Parathyroid adenoma (tissue), 2 donors: ENCODE measurements around the gene UBE2E1.

Source experiments
- H2AFZ ChIP-seq: fragments of 300-600 bp; sonication (generic); one replicate; pipeline ENCODE4 v1.7.0; 2017; ENCODE audit warnings: antibody characterized with exemption, mild to moderate bottlenecking
- H3K27ac ChIP-seq: fragments of 300-600 bp; sonication (generic); one replicate; pipeline ENCODE4 v1.7.0; 2017
- H3K27me3 ChIP-seq: fragments of 300-600 bp; sonication (generic); one replicate; pipeline ENCODE4 v1.7.0; 2017; ENCODE audit warnings: low read length; ENCODE audit not compliant: control insufficient read depth, insufficient read depth
- H3K36me3 ChIP-seq: fragments of 300-600 bp; sonication (generic); one replicate; pipeline ENCODE4 v1.7.0; 2017; ENCODE audit warnings: low read length; ENCODE audit not compliant: control insufficient read depth, insufficient read depth
- H3K4me1 ChIP-seq: fragments of 300-600 bp; sonication (generic); one replicate; pipeline ENCODE4 v1.7.0; 2017; ENCODE audit warnings: control low read depth
- H3K4me2 ChIP-seq: fragments of 300-600 bp; sonication (generic); one replicate; pipeline ENCODE4 v1.7.0; 2017; ENCODE audit warnings: low read length
- H3K4me3 ChIP-seq: fragments of 300-600 bp; sonication (generic); one replicate; pipeline ENCODE4 v1.7.0; 2017; ENCODE audit warnings: low read depth, low read length
- H3K79me2 ChIP-seq: fragments of 300-600 bp; sonication (generic); one replicate; pipeline ENCODE4 v1.7.0; 2017; ENCODE audit warnings: control low read depth
- H3K9ac ChIP-seq: fragments of 300-600 bp; sonication (generic); one replicate; pipeline ENCODE4 v1.7.0; 2017; ENCODE audit warnings: mild to moderate bottlenecking
- H3K9me3 ChIP-seq: fragments of 300-600 bp; sonication (generic); one replicate; pipeline ENCODE4 v1.7.0; 2017; ENCODE audit warnings: low read length; ENCODE audit not compliant: control insufficient read depth
- TF ChIP-seq, protein P1 (sequence below): fragments of 300-600 bp; sonication (generic); IDR thresholded peaks from one replicate; pipeline ENCODE4 v1.7.0; 2017; ENCODE audit warnings: antibody characterized with exemption, mild to moderate bottlenecking
- donor health status: primary hyperparathyroidism.

UBE2E1 gene

GRCh38 chr3:23894254-23895061 lies 88.7 kb downstream of the UBE2E1 start:
- Histone ChIP-seq H2AFZ (no peak overlapping the region), H3K4me1 (peaks cover under 1% of the 10 kb centered on the region)

DNA sequence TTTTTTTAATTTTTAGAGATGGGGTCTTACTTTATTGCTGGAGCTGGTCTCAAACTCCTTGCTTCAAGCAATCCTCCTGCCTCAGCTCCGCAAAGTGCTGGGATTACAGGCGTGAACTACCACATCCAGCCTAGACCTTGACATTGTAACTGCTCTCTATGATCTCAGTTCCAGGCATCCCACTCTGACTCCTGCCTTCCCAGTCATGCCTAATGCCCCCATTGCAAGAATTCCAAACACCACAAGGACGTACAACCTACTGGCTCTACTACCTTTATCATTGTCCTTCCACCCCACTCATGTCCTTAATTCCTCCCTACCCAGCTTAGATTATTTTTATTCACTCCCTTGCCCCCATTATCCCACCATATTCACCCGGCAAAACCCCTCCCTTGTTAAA lies 89.4 kb downstream of the UBE2E1 start:
- Histone ChIP-seq H3K4me1 (peaks cover 5% of the 10 kb centered on the region), H3K36me3 (no peaks in the 10 kb centered on the region), H3K9ac (no peak overlapping the region), H2AFZ (no peak overlapping the region), H3K4me3 (no peak overlapping the region), H3K4me2 (no peak overlapping the region), H3K9me3 (no peaks in the 10 kb centered on the region), H3K79me2 (peaks cover 8% of the 10 kb centered on the region), H3K27ac (no peak overlapping the region), H3K27me3 (no peaks in the 10 kb centered on the region)
- TF ChIP-seq, protein P1, sequence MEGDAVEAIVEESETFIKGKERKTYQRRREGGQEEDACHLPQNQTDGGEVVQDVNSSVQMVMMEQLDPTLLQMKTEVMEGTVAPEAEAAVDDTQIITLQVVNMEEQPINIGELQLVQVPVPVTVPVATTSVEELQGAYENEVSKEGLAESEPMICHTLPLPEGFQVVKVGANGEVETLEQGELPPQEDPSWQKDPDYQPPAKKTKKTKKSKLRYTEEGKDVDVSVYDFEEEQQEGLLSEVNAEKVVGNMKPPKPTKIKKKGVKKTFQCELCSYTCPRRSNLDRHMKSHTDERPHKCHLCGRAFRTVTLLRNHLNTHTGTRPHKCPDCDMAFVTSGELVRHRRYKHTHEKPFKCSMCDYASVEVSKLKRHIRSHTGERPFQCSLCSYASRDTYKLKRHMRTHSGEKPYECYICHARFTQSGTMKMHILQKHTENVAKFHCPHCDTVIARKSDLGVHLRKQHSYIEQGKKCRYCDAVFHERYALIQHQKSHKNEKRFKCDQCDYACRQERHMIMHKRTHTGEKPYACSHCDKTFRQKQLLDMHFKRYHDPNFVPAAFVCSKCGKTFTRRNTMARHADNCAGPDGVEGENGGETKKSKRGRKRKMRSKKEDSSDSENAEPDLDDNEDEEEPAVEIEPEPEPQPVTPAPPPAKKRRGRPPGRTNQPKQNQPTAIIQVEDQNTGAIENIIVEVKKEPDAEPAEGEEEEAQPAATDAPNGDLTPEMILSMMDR, result no peak

More at GRCh38 chr3:23894254-23895061, 88.7 kb downstream of the UBE2E1 start:
- Histone ChIP-seq H3K9me3 (no peaks in the 10 kb centered on the region), H3K27me3 (no peaks in the 10 kb centered on the region), H3K27ac (no peak overlapping the region), H3K4me2 (no peak overlapping the region), H3K79me2 (peaks cover 8% of the 10 kb centered on the region), H3K9ac (no peak overlapping the region), H3K36me3 (no peaks in the 10 kb centered on the region), H3K4me3 (no peak overlapping the region)
- TF ChIP-seq, protein P1, result no peak

- Histone ChIP-seq H3K27ac (no peak overlapping the region), H3K9me3 (no peaks in the 10 kb centered on the region), H3K4me3 (no peak overlapping the region), H3K27me3 (no peaks in the 10 kb centered on the region), H3K4me2 (no peak overlapping the region), H3K9ac (no peak overlapping the region), H3K79me2 (peaks cover 6% of the 10 kb centered on the region), H3K4me1 (peaks cover 6% of the 10 kb centered on the region), H2AFZ (no peak overlapping the region), H3K36me3 (no peaks in the 10 kb centered on the region)
- TF ChIP-seq, protein P1, result no peak
Measured at GRCh38 chr3:23900744-23901143, 95.0 kb downstream of the UBE2E1 start.

DNA sequence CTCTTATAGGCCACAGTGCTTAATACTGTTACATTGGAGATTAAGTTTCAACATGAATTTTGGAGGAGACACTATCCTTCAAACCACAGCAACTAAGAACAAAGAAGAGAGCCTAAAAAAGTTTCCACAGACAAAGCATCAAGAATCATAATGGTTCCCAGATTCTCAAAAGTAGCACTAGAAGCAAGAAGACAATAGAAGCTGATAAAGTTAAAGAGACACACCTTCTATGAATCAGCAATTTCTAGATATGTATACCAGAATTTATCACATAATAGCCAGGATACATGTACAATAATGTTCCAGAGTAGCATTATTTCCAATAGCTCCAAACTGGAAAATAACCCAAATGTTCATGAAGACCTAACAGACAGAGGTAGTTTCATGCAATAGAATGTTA lies 98.8 kb downstream of the UBE2E1 start:
- H3K36me3 ChIP-seq, result no peaks in the 10 kb centered on the region
- TF ChIP-seq, protein P1, result no peak

GRCh38 chr3:23909341-23909740 lies 103.6 kb downstream of the UBE2E1 start:
- TF ChIP-seq, protein P1, result no peak
- Histone ChIP-seq H3K4me2 (no peak overlapping the region), H3K27ac (no peak overlapping the region), H3K4me3 (no peak overlapping the region), H3K9ac (no peak overlapping the region), H3K4me1 (peaks cover 6% of the 10 kb centered on the region), H3K9me3 (no peaks in the 10 kb centered on the region), H2AFZ (no peak overlapping the region), H3K79me2 (peaks cover 7% of the 10 kb centered on the region), H3K36me3 (no peaks in the 10 kb centered on the region), H3K27me3 (no peaks in the 10 kb centered on the region)

More for the DNA sequence above, 98.8 kb downstream of the UBE2E1 start:
- no peak overlapping the region for H3K4me3 ChIP-seq
- H3K9me3 ChIP-seq, result no peaks in the 10 kb centered on the region
- no peak overlapping the region for H3K4me2 ChIP-seq
- H3K27ac ChIP-seq, result no peak overlapping the region
- no peaks in the 10 kb centered on the region for H3K27me3 ChIP-seq
- no peak overlapping the region for H3K9ac ChIP-seq
- peaks cover 5% of the 10 kb centered on the region for H3K79me2 ChIP-seq
- H2AFZ ChIP-seq, result no peak overlapping the region
- peaks cover 7% of the 10 kb centered on the region for H3K4me1 ChIP-seq
